ENCODE results near the gene RAB26. TPM values are rescaled to one million over a fixed set of nuclear protein-coding genes. Genes with fewer than 3 reads are reported as not detected.

Gene RAB26
- total and polyA plus RNA-seq, 2 donors (not counting 3 experiments of a cell fraction or from before 2014, with no cell fraction given), result 0.91 to 2.0 TPM

DNA sequence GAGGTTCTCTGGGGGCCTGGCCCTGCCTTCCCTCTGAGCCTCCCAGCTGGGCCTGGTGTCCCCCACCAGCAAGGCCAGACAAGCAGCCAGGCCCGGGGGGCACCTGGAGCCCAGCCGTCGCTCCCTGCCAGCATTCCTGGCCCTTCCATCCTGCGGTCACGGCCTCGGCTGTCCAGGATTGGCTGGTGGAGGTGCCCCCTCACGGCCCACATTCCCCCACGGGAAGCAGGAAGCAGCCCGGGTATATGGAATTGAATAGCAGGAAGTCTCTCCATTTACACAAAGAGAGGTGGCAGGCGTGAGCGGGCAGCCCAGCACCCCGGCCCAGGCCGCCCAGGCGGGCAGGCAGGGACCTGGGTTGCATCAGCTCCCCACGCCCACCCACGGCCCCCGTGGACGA lies 21.7 kb downstream of the RAB26 start:
- no peaks in the 10 kb centered on the region for H3K9me3 ChIP-seq (replicated peaks; ENCODE audit: control insufficient read depth, insufficient read depth, low read length)
- peaks cover 24% of the 10 kb centered on the region for H3K4me1 ChIP-seq (ENCODE audit: control insufficient read depth, extremely low read depth, insufficient read depth, low read length)
- TF ChIP-seq JUN (IDR thresholded peaks at IDR 0.05; ENCODE audit: borderline replicate concordance, insufficient read depth, insufficient read length, low read depth), result no peak
- peak; percentile 96 for TF ChIP-seq POLR2AphosphoS5 (IDR thresholded peaks at IDR 0.05; ENCODE audit: insufficient read depth, low read depth, low read length)
- TF ChIP-seq, protein P1, sequence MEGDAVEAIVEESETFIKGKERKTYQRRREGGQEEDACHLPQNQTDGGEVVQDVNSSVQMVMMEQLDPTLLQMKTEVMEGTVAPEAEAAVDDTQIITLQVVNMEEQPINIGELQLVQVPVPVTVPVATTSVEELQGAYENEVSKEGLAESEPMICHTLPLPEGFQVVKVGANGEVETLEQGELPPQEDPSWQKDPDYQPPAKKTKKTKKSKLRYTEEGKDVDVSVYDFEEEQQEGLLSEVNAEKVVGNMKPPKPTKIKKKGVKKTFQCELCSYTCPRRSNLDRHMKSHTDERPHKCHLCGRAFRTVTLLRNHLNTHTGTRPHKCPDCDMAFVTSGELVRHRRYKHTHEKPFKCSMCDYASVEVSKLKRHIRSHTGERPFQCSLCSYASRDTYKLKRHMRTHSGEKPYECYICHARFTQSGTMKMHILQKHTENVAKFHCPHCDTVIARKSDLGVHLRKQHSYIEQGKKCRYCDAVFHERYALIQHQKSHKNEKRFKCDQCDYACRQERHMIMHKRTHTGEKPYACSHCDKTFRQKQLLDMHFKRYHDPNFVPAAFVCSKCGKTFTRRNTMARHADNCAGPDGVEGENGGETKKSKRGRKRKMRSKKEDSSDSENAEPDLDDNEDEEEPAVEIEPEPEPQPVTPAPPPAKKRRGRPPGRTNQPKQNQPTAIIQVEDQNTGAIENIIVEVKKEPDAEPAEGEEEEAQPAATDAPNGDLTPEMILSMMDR (IDR thresholded peaks at IDR 0.05; ENCODE audit: extremely low read depth in 1 of 2, insufficient read depth in 1 of 2, low read depth in 1 of 2, low read length in 2 of 2), result peak in 1 of 2 donors; percentile 2
- TF ChIP-seq MYC (IDR thresholded peaks at IDR 0.05; ENCODE audit: low read depth, low read length), result no peak
- no peak for TF ChIP-seq EZH2 (IDR thresholded peaks at IDR 0.05; ENCODE audit: borderline replicate concordance, low read depth, low read length, severe bottlenecking)
- no peak for TF ChIP-seq FOS (IDR thresholded peaks at IDR 0.05; ENCODE audit: borderline replicate concordance, insufficient read depth, low read length)
- peak; percentile 91 for TF ChIP-seq POLR2A (IDR thresholded peaks at IDR 0.05; ENCODE audit: low read depth, low read length)
- TF ChIP-seq, protein P2, sequence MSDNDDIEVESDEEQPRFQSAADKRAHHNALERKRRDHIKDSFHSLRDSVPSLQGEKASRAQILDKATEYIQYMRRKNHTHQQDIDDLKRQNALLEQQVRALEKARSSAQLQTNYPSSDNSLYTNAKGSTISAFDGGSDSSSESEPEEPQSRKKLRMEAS (IDR thresholded peaks at IDR 0.05; ENCODE audit: insufficient read depth, insufficient read length), result peak; percentile 8
- no peak for TF ChIP-seq GATA2 (IDR thresholded peaks at IDR 0.05; ENCODE audit: insufficient read depth, insufficient read length, low read depth, low read length)
- no peaks in the 10 kb centered on the region for H4K20me1 ChIP-seq (replicated peaks; ENCODE audit: control insufficient read depth, extremely low read depth, insufficient read depth, low read length)
- no peaks in the 10 kb centered on the region for H3K27me3 ChIP-seq (ENCODE audit: control insufficient read depth in 2 of 2, insufficient read depth in 2 of 2, low read length in 2 of 2)
- BruUV-seq (replicated peaks), result no TSS peak
- H2AFZ ChIP-seq (ENCODE audit: low read depth, low read length), result no peak overlapping the region
- FAIRE-seq, result peak; percentile 99
- peak overlapping the region; percentile 91 for H3K9ac ChIP-seq (replicated peaks; ENCODE audit: extremely low read depth, insufficient read depth, low read length)
- intact Hi-C loops (cut with micrococcal nuclease), result loop anchor here (1.0 to 2.0 kb wide), 3 partner anchors 15 to 81 kb away; partner anchors contain the start of genes E4F1, ECI1 and TRAF7
- DNase-seq (ENCODE audit: low read depth, low spot score), result peak; percentile 95
- no peaks in the 10 kb centered on the region for H3K9me1 ChIP-seq (replicated peaks; ENCODE audit: control insufficient read depth, extremely low read depth, insufficient read depth, low read length)
- H3K27ac ChIP-seq (ENCODE audit: insufficient read depth, low read depth, low read length), result peak overlapping the region; percentile 99
- dilution Hi-C loops (cut with MboI; ENCODE audit: extremely low pct_ligation_motif_present, low sequenced_read_pairs), result loop anchor here (25.0 kb wide), 1 partner anchor 133 kb away; the partner anchor contains the start of genes NHERF2, NTHL1 and TSC2
- ChIA-PET CTCF (interaction anchor here (1.4 to 2.2 kb wide), 4 partner anchors 11 to 82 kb away, joined by 5 to 14 read pairs (median 9); partner anchors contain the start of genes ECI1 and TRAF7), POLR2A (interaction anchor here (0.5 to 2.2 kb wide), 5 partner anchors 11 to 28 kb away, joined by 3 to 32 read pairs (median 4); partner anchors contain the start of gene TRAF7)
- peak overlapping the region; percentile 40 to 71 (median 57) for H3K4me3 ChIP-seq (replicated peaks in 1 of 3; ENCODE audit: insufficient read depth in 1 of 3, low read depth in 1 of 3, low read length in 3 of 3)
- peaks cover 17 to 55% of the 10 kb centered on the region in 2 experiments for H3K36me3 ChIP-seq (ENCODE audit: control insufficient read depth in 2 of 2, extremely low read depth in 1 of 2, insufficient read depth in 2 of 2, low read length in 2 of 2)
- H3K4me2 ChIP-seq (ENCODE audit: insufficient read depth, low read length), result peak overlapping the region; percentile 65
- H3K79me2 ChIP-seq (ENCODE audit: control insufficient read depth, insufficient read depth, low read length), result peaks cover 52% of the 10 kb centered on the region
